SK-N-SH treated with all-trans-retinoic acid at 6 μM for 48 hours (cell line): ENCODE data around the gene APEH.

Source experiments
- CREB5 ChIP-seq: fragments of 250-450 bp; sonication (Bioruptor Pico); IDR thresholded peaks from 2 replicates; pipeline ENCODE4 v1.5.1; 2020; ENCODE audit warnings: low read depth, mild to moderate bottlenecking, moderate library complexity
- CSDC2 ChIP-seq: fragments of 250-450 bp; sonication (Bioruptor Pico); IDR thresholded peaks from 2 replicates; pipeline ENCODE4 v1.5.0; 2020; ENCODE audit warnings: mild to moderate bottlenecking, moderate library complexity
- ESRRG ChIP-seq: fragments of 250-450 bp; sonication (Bioruptor Pico); IDR thresholded peaks from 2 replicates; pipeline ENCODE4 v1.6.1; 2021; ENCODE audit warnings: mild to moderate bottlenecking
- ISL1 ChIP-seq: fragments of 250-450 bp; sonication (Bioruptor Pico); IDR thresholded peaks from 2 replicates; pipeline ENCODE4 v2.1.2; 2022; ENCODE audit warnings: mild to moderate bottlenecking, moderate library complexity
- PATZ1 ChIP-seq: fragments of 250-450 bp; sonication (Bioruptor Pico); IDR thresholded peaks from 2 replicates; pipeline ENCODE4 v1.8.0; 2020; ENCODE audit warnings: mild to moderate bottlenecking, moderate library complexity, borderline replicate concordance
- POU6F1 ChIP-seq: fragments of 250-450 bp; sonication (Bioruptor Pico); IDR thresholded peaks from 2 replicates; pipeline ENCODE4 v1.8.0; 2021; ENCODE audit warnings: low read depth, mild to moderate bottlenecking, moderate library complexity, borderline replicate concordance
- PPARA ChIP-seq: fragments of 250-450 bp; sonication (Bioruptor Pico); IDR thresholded peaks from 2 replicates; pipeline ENCODE4 v1.5.0; 2020; ENCODE audit warnings: mild to moderate bottlenecking, borderline replicate concordance
- RARB ChIP-seq: fragments of 250-450 bp; sonication (Bioruptor Pico); IDR thresholded peaks from 2 replicates; pipeline ENCODE4 v1.8.0; 2021; ENCODE audit warnings: mild to moderate bottlenecking, moderate library complexity
- SNAI2 ChIP-seq: fragments of 250-450 bp; sonication (Bioruptor Pico); IDR thresholded peaks from 2 replicates; pipeline ENCODE4 v1.5.0; 2020; ENCODE audit warnings: mild to moderate bottlenecking, moderate library complexity
- TCF4 ChIP-seq: fragments of 250-450 bp; sonication (Bioruptor Pico); IDR thresholded peaks from 2 replicates; pipeline ENCODE4 v1.8.0; 2021; ENCODE audit warnings: mild to moderate bottlenecking, moderate library complexity, borderline replicate concordance
- TSHZ2 ChIP-seq: fragments of 250-450 bp; sonication (Bioruptor Pico); IDR thresholded peaks from 2 replicates; pipeline ENCODE4 v1.5.0; 2020; ENCODE audit warnings: mild to moderate bottlenecking, moderate library complexity
- ZNF565 ChIP-seq: fragments of 450-650 bp; formaldehyde crosslinking; conservative IDR thresholded peaks from 2 replicates; pipeline ENCODE4 v1.5.0; 2020; ENCODE audit warnings: low read depth, mild to moderate bottlenecking, moderate library complexity

- TF ChIP-seq ZNF565 (no peak), TSHZ2 (CRISPR knock-in tag) (no peak), ISL1 (CRISPR knock-in tag) (no peak), SNAI2 (CRISPR knock-in tag) (no peak), TCF4 (CRISPR knock-in tag) (no peak), ESRRG (CRISPR knock-in tag) (no peak), POU6F1 (CRISPR knock-in tag) (no peak), RARB (CRISPR knock-in tag) (no peak), PPARA (CRISPR knock-in tag) (no peak), PATZ1 (CRISPR knock-in tag) (no peak), CREB5 (no peak), CSDC2 (CRISPR knock-in tag) (no peak)
Observed at GRCh38 chr3:49703956-49704355, 29.8 kb downstream of the APEH start.
